Subcutaneous abdominal adipose tissue (tissue), 5 donors: ENCODE measurements around the gene PEX14.
A peak's percentile ranks its signal among the peaks of the same experiment; 100 is the strongest.
"Not testable (repeated sequence)": the region's sequence is repeated elsewhere in the genome, so short reads cannot be mapped to it uniquely, and the experiment has no call there.

Experiments
- H3K27ac ChIP-seq: one replicate; pipeline ENCODE4 v1.7.0; 2013; ENCODE audit warnings: low read depth, mild to moderate bottlenecking, inconsistent platforms, low read length, moderate library complexity
- H3K27me3 ChIP-seq, 5 donors: one replicate each; pipeline ENCODE4 v1.7.0; 2013; ENCODE audit warnings: low read length in 5 of 5, inconsistent platforms in 1 of 5; ENCODE audit not compliant: control insufficient read depth in 5 of 5, insufficient read depth in 4 of 5
- H3K36me3 ChIP-seq, 5 donors: one replicate each; pipeline ENCODE4 v1.7.0; 2013; ENCODE audit warnings: low read length in 5 of 5; ENCODE audit not compliant: control insufficient read depth in 5 of 5, insufficient read depth in 5 of 5
- H3K4me1 ChIP-seq, 5 donors: one replicate each; pipeline ENCODE4 v1.7.0; 2013; ENCODE audit warnings: low read length in 5 of 5, mild to moderate bottlenecking in 3 of 5, moderate library complexity in 1 of 5; ENCODE audit not compliant: control insufficient read depth in 5 of 5, insufficient read depth in 5 of 5
- H3K4me3 ChIP-seq, 5 donors: one replicate each; pipeline ENCODE4 v1.7.0; 2013; ENCODE audit warnings: low read length in 5 of 5, low read depth in 1 of 5
- H3K9ac ChIP-seq, 5 donors: one replicate each; pipeline ENCODE4 v1.7.0; 2013; ENCODE audit warnings: low read length in 5 of 5, mild to moderate bottlenecking in 4 of 5, moderate library complexity in 3 of 5
- H3K9me3 ChIP-seq, 5 donors: one replicate each; pipeline ENCODE4 v1.7.0; 2013; ENCODE audit warnings: low read length in 5 of 5; ENCODE audit not compliant: control insufficient read depth in 5 of 5
- donor health status: healthy.
- donor health status: healthy.
- donor health status: healthy.
- donor health status: healthy.
- donor health status: healthy.

The PEX14 gene

DNA sequence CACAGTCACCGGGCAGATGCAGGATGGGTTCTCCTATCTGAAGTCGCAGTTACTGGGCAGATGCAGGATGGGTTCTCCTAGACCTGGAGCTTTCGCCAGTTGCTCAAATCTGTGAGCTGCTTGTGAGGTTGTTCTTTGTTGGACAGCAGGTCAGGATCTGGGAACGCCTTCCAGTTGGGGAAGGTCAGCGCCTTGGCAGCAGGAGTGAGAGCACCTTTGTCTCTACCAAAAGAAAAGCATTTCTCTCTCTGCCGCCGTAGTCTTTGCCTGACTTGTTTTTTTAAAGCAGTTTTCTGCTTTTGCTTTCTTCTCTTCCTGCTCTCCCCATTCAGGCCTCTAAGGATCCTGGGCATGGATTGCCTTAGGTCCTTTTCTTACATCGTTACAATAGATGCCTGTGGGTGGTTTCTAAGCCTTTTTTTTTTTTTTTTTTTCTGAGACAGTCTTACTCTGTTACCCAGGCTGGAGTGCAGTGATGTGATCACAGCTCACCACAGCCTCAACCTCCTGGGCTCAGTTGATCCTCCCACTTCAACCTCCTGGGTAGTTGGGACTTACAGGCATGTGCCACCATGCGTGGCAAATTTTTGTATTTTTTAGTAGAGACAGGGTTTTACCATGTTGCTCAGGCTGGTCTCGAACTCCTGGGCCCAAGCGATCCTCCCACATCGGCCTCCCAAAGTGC is 15.7 kb downstream of the PEX14 start:
- Histone ChIP-seq H3K27me3 (no peaks in the 10 kb centered on the region), H3K4me3 (no peak overlapping the region), H3K4me1 (peaks cover 3 to 30% (median 27%) of the 10 kb centered on the region in 5 donors), H3K9me3 (peaks cover 0 to 3% (median 0%) of the 10 kb centered on the region in 5 donors), H3K9ac (no peak overlapping the region), H3K36me3 (peaks cover 0 to 5% (median 2%) of the 10 kb centered on the region in 5 donors), H3K27ac (no peak overlapping the region)

DNA sequence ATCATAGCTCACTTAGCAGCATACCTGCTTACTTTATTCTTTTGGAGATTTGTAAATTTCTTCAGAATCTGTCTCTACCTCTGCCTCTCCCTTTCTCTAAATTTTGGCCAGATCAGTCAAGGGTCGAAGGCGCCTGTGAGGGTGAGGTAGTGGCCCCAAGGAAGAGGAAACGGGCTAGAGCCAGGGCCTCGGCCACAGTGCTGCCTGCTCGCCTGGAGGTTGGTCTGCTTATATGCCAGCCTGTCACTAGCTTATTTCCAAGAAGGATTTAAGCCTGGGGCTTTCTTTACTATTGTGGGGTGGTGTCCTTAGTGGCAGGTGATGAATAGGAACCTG is 19.6 kb downstream of the PEX14 start:
- Histone ChIP-seq H3K9ac (peak overlapping the region in 2 of 5 donors; percentile 26 to 42), H3K9me3 (no peaks in the 10 kb centered on the region), H3K36me3 (peaks cover 0 to 22% (median 13%) of the 10 kb centered on the region in 5 donors), H3K27ac (no peak overlapping the region), H3K4me3 (no peak overlapping the region), H3K4me1 (peaks cover 3 to 28% (median 24%) of the 10 kb centered on the region in 5 donors), H3K27me3 (no peaks in the 10 kb centered on the region)

DNA sequence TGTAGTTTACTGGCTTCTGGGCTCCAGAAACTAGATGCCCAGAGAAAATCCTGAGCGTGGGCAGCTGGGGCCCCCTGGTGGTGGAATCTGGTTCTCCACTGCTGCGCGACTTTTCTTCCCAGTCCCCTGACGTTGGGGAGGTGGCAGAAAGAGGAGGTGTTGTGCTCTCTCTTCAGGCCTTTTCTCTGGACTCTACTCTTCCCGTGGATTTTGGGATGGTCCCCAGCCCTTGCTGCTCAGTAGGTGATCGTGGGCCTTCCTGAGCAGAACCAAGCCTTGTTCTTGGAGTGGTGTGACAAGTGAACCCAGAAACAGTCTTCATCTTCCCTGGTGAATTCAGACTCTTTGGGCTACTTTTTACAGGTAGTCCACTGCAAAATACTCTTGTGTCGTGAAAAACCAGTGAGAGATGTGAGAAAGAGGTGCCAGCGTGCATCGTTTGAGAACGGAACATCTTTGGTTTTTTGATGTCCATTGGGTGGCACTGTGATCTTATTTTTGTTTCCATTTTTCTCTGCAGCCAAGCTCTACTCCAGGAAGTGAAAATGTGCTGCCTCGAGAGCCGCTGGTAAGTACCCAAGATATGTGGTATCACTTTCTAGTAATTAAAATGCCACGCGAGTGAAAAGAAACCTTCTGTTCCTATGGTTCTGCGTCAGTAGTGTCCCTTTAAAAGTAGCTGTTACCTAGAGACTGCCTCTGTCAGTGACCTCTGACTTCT is 20.2 kb downstream of the PEX14 start:
- Histone ChIP-seq H3K36me3 (peaks cover 0 to 22% (median 13%) of the 10 kb centered on the region in 5 donors), H3K27ac (no peak overlapping the region), H3K9ac (peak overlapping the region in 2 of 5 donors; percentile 42 to 46), H3K9me3 (no peaks in the 10 kb centered on the region), H3K4me1 (peaks cover 3 to 23% (median 19%) of the 10 kb centered on the region in 5 donors), H3K4me3 (peak overlapping the region; percentile 19 to 53 (median 40)), H3K27me3 (no peaks in the 10 kb centered on the region)

DNA sequence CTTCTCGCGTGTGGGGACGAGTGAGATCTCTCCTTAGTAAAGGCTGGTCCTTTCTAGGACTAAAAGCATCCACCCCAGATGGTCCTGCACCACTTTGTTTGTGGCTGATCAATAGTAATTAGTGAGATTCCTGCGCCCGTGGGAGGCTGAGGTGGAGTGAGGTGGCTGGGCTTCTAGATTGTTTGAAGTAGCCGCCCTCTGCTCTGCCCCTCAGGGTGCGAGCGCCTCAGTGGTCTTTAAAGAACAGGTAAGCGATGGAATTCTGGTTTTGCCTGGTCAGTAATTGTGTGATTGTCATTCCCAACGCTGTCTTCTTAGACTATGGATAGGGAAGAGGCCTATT is 20.7 kb downstream of the PEX14 start:
- peaks cover 0 to 17% (median 11%) of the 10 kb centered on the region in 5 donors for H3K36me3 ChIP-seq
- H3K4me1 ChIP-seq = peaks cover 3 to 20% (median 16%) of the 10 kb centered on the region in 5 donors
- no peak overlapping the region for H3K27ac ChIP-seq
- H3K9ac ChIP-seq = peak overlapping the region in 1 of 5 donors; percentile 46
- H3K27me3 ChIP-seq = no peaks in the 10 kb centered on the region
- H3K4me3 ChIP-seq = peak overlapping the region in 3 of 5 donors; percentile 19 to 33 (median 31)
- no peaks in the 10 kb centered on the region for H3K9me3 ChIP-seq

DNA sequence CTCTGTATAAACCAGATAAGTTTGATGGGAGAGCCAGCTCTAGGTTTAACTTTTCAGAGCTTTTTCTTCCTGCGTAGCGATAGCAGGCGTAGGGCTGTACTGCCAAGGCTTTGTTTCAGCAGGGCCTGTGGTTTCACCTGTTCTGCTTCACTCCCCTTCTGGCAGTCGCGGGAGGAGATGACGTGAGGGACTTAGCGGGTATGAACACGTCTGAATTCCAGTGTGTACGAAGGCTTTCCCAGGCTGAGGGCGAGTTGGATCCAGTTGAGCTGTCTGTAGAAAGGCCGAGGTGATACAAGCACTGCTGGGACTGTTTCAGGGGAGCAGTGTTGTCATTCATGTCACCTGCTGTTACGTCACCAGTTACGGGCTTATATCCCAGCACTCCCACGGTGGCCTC is 21.2 kb downstream of the PEX14 start:
- Histone ChIP-seq H3K27me3 (no peaks in the 10 kb centered on the region), H3K27ac (no peak overlapping the region), H3K36me3 (peaks cover 0 to 17% (median 11%) of the 10 kb centered on the region in 5 donors), H3K9ac (no peak overlapping the region), H3K9me3 (no peaks in the 10 kb centered on the region), H3K4me1 (peaks cover 3 to 20% (median 16%) of the 10 kb centered on the region in 5 donors), H3K4me3 (no peak overlapping the region)

DNA sequence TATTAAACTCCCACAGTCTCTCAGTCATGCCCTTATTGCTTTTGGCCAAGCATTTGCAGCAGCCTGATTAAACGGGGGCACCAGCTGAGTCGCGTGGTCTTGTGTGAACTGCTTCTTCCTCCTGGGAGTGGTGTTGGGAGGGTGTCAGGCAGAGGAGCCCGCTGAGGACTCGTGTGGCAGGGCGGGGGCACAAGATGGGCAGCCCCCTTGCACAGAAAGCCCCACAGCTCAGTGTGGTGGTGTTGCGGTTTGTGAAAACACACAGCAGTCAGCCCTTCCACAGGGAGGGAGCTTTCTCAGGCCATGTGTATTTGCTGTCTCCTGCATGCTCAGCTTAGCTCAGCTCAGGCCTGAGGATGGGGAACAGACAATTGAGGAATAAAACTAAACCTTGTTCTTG is 22.4 kb downstream of the PEX14 start:
- Histone ChIP-seq H3K4me1 (peaks cover 3 to 20% (median 16%) of the 10 kb centered on the region in 5 donors), H3K9ac (no peak overlapping the region), H3K27me3 (no peaks in the 10 kb centered on the region), H3K4me3 (no peak overlapping the region), H3K36me3 (peaks cover 0 to 17% (median 11%) of the 10 kb centered on the region in 5 donors), H3K9me3 (no peaks in the 10 kb centered on the region), H3K27ac (no peak overlapping the region)

DNA sequence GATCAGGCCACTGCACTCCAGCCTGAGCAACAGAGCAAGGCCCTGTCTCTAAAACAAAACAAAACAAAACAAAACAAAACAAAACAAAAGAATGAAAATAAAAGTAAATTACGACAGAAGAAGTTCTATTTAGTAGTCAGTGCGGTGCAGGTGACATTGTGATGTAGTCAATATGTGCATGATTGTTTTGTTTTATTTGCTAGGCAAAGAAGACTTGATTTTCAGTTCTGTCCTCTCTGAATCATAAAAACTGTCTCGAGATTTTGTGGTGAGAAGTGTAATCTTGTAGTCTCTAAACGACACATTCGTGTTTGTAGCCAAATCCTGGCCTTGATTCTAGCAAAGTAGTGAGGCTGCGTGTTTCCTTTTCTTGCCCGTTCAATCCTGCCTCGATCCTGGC is 23.5 kb downstream of the PEX14 start:
- Histone ChIP-seq H3K9me3 (no peaks in the 10 kb centered on the region), H3K27ac (no peak overlapping the region), H3K4me3 (no peak overlapping the region), H3K27me3 (no peaks in the 10 kb centered on the region), H3K36me3 (peaks cover 0 to 17% (median 11%) of the 10 kb centered on the region in 5 donors), H3K4me1 (peaks cover 3 to 20% (median 16%) of the 10 kb centered on the region in 5 donors), H3K9ac (no peak overlapping the region)

DNA sequence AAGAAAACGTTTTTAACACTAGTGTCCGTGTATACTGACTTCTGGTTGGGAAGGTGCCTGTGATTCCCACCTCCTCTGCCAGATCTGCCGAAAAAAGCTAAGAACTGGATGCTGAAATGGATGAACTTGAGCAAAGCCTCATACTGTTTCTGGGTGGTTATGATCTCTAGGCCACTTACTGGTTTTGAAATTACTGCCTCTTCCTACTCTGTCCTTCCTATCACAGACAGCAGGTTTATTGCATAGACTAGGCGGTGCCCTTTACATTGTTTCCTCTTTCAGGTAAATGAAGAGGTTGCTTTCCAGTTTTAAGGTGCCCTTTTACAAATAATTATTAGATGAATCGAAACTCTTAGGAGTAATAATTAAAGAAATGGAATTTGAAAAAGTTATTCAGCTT is 27.5 kb downstream of the PEX14 start:
- Histone ChIP-seq H3K4me1 (peaks cover 0 to 21% (median 11%) of the 10 kb centered on the region in 5 donors), H3K36me3 (peaks cover 0 to 4% (median 2%) of the 10 kb centered on the region in 5 donors), H3K9ac (no peak overlapping the region), H3K9me3 (no peaks in the 10 kb centered on the region), H3K27ac (no peak overlapping the region), H3K4me3 (no peak overlapping the region), H3K27me3 (no peaks in the 10 kb centered on the region)

DNA sequence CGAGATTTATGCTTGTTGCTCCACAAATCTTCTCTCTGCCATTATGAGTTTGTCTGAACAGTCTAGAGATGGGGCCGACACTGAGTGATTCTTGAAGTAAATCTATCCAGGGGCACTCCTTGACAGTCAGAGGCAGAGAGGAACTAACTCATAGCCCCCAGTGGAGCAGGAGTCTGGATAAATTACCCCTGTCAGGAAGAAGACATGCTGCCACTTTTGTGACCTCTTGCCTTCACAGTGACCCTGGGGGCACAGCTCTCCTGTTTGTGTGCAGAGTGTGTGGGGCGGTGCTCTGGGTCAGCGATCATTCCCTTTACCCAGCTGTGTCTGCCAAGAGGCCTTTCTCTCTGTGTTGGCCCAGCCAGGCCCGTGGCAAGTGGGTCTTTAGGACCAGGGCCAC is 29.5 kb downstream of the PEX14 start:
- Histone ChIP-seq H3K27me3 (no peaks in the 10 kb centered on the region), H3K4me1 (peaks cover 0 to 29% (median 24%) of the 10 kb centered on the region in 5 donors), H3K4me3 (no peak overlapping the region), H3K27ac (no peak overlapping the region), H3K36me3 (no peaks in the 10 kb centered on the region), H3K9ac (no peak overlapping the region), H3K9me3 (no peaks in the 10 kb centered on the region)

DNA sequence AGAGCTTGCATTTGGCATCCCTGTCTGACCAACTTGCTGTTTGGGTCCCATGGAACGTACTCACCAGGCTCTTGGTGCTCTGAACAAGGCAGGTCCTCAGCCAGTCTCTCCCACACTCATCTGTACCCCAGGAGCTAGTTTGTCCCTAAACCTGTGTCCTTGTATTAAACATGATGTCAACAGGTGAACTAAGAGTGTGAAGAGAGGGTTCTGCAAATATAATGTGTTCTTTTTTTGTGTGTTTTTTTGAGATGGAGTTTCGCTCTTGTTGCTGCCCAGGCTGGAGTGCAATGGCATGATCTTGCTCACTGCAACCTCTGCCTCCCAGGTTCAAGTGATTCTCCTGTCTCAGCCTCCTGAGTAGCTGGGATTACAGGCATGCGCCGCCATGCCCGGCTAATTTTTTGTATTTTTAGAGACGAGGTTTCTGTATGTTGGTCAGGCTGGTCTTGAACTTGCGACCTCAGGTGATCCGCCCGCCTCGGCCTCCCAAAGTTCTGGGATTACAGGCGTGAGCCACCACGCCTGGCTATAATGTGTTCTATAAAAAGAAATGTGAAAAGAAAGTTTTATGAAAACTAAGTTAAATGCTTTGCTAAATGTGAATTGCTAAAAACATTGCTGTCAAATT is 31.4 kb downstream of the PEX14 start:
- not testable (repeated sequence) for H3K27ac ChIP-seq, H3K27me3 ChIP-seq, H3K4me3 ChIP-seq, H3K9ac ChIP-seq, H3K36me3 ChIP-seq, H3K9me3 ChIP-seq
- peaks cover 0 to 43% (median 36%) of the 10 kb centered on the region in 5 donors for H3K4me1 ChIP-seq
